Endothelial cell of umbilical vein (primary cell): ENCODE measurements around the gene ASAP2. TPM values are rescaled to one million over a fixed set of nuclear protein-coding genes. Genes with fewer than 3 reads are reported as not detected.

Experiments
- BruUV-seq: library from RNA; stranded (reverse); fragments of 400-500 nt; replicated peaks from 2 replicates; lab custom pipeline; 2021; lab: Mats Ljungman, UMichigan
- CTCF ChIA-PET: fragments of 300-600, 350-600 bp; sonication (Branson Sonifier 250); formaldehyde crosslinking; loops from one replicate; lab custom pipeline; 2021; ENCODE audit warnings: antibody characterized with exemption, inconsistent platforms; lab: Charles Lee
- POLR2A ChIA-PET: fragments of 300-600, 350-600 bp; sonication (Branson Sonifier 250); formaldehyde crosslinking; loops from one replicate; lab custom pipeline; 2021; ENCODE audit warnings: antibody characterized with exemption, inconsistent platforms; lab: Charles Lee
- DNase-seq: peaks from one replicate; pipeline ENCODE4 v3.0.0-alpha.2; 2011; ENCODE audit warnings: low read depth, low spot score
- FAIRE-seq: peaks from 2 replicates; lab custom pipeline; 2011; peaks lifted over from hg19 to GRCh38; lab: Jason Lieb, UNC
- H2AFZ ChIP-seq: 2 replicates; pipeline ENCODE4 v1.6.0; 2012; ENCODE audit warnings: low read depth, low read length, control low read depth, inconsistent platforms
- H3K27ac ChIP-seq: 2 replicates; pipeline ENCODE4 v1.5.1; 2011; ENCODE audit warnings: low read depth, mild to moderate bottlenecking, control low read depth, low read length, moderate library complexity; ENCODE audit not compliant: insufficient read depth
- H3K27me3 ChIP-seq, 2 experiments: 2 replicates each; pipeline versions ENCODE4 v1.6.0 to v1.6.1; 2011; ENCODE audit warnings: low read length in 2 of 2, mixed read lengths in 1 of 2; ENCODE audit not compliant: control insufficient read depth in 2 of 2, insufficient read depth in 2 of 2
- H3K36me3 ChIP-seq, 2 experiments: 2 replicates in 1 of 2; 3 replicates in 1 of 2; pipeline ENCODE4 v1.5.1; 2011; ENCODE audit warnings: low read length in 2 of 2, mild to moderate bottlenecking in 1 of 2, moderate library complexity in 1 of 2; ENCODE audit not compliant: control insufficient read depth in 2 of 2, insufficient read depth in 2 of 2; ENCODE audit errors: extremely low read depth in 1 of 2
- H3K4me1 ChIP-seq: 3 replicates; pipeline ENCODE4 v1.5.1; 2011; ENCODE audit warnings: mild to moderate bottlenecking, low read length; ENCODE audit not compliant: control insufficient read depth, insufficient read depth; ENCODE audit errors: extremely low read depth
- H3K4me2 ChIP-seq: 2 replicates; pipeline ENCODE4 v1.6.1; 2011; ENCODE audit warnings: low read length, control low read depth, mixed read lengths; ENCODE audit not compliant: insufficient read depth
- H3K4me3 ChIP-seq, 3 experiments: fragments of 200-600 bp in 1 of 3; sonication (generic), shearing (Covaris generic) in 1 of 3; replicated peaks in 1 of 3; 2 replicates each; pipeline ENCODE4 v1.5.1; 2011 to 2016; ENCODE audit warnings: control low read depth in 3 of 3, low read length in 3 of 3, mild to moderate bottlenecking in 2 of 3, inconsistent platforms in 1 of 3, low read depth in 1 of 3, moderate library complexity in 1 of 3; ENCODE audit not compliant: insufficient read depth in 1 of 3
- H3K79me2 ChIP-seq: 2 replicates; pipeline ENCODE4 v1.6.0; 2012; ENCODE audit warnings: low read length, inconsistent platforms; ENCODE audit not compliant: control insufficient read depth, insufficient read depth
- H3K9ac ChIP-seq: replicated peaks from 2 replicates; pipeline ENCODE3; 2011; ENCODE audit warnings: low read length, control low read depth; ENCODE audit not compliant: insufficient read depth; ENCODE audit errors: extremely low read depth
- H3K9me1 ChIP-seq: replicated peaks from 3 replicates; pipeline ENCODE4 v1.6.0; 2011; ENCODE audit warnings: mild to moderate bottlenecking, low read length; ENCODE audit not compliant: control insufficient read depth, insufficient read depth; ENCODE audit errors: extremely low read depth
- H3K9me3 ChIP-seq: replicated peaks from 2 replicates; pipeline ENCODE4 v1.5.1; 2012; ENCODE audit warnings: low read length, inconsistent platforms; ENCODE audit not compliant: control insufficient read depth, insufficient read depth
- H4K20me1 ChIP-seq: replicated peaks from 2 replicates; pipeline ENCODE3; 2011; ENCODE audit warnings: mild to moderate bottlenecking, low read length; ENCODE audit not compliant: control insufficient read depth, insufficient read depth; ENCODE audit errors: extremely low read depth
- EZH2 ChIP-seq: IDR thresholded peaks from 2 replicates; pipeline ENCODE4 v1.6.1; 2012; ENCODE audit warnings: borderline replicate concordance, low read depth, mild to moderate bottlenecking, moderate library complexity, low read length, inconsistent platforms; ENCODE audit not compliant: severe bottlenecking
- FOS ChIP-seq: IDR thresholded peaks from 2 replicates; pipeline ENCODE4 v1.6.1; 2011; ENCODE audit warnings: mild to moderate bottlenecking, low read length, moderate library complexity, borderline replicate concordance; ENCODE audit not compliant: insufficient read depth
- GATA2 ChIP-seq: IDR thresholded peaks from 2 replicates; pipeline ENCODE4 v1.7.0; 2011; ENCODE audit warnings: low read depth, mild to moderate bottlenecking, moderate library complexity, mixed read lengths, low read length; ENCODE audit not compliant: insufficient read length, insufficient read depth
- JUN ChIP-seq: IDR thresholded peaks from 2 replicates; pipeline ENCODE4 v1.6.1; 2011; ENCODE audit warnings: borderline replicate concordance, low read depth; ENCODE audit not compliant: insufficient read length, insufficient read depth
- MAX ChIP-seq: IDR thresholded peaks from 2 replicates; pipeline ENCODE4 v1.6.1; 2011; ENCODE audit not compliant: insufficient read depth, insufficient read length
- MYC ChIP-seq: IDR thresholded peaks from one replicate; pipeline ENCODE4 v1.6.1; 2011; ENCODE audit warnings: mild to moderate bottlenecking, low read depth, low read length
- POLR2A ChIP-seq: IDR thresholded peaks from 2 replicates; pipeline ENCODE4 v1.6.1; 2012; ENCODE audit warnings: low read depth, mild to moderate bottlenecking, control low read depth, low read length
- POLR2AphosphoS5 ChIP-seq: IDR thresholded peaks from 2 replicates; pipeline ENCODE4 v1.6.1; 2012; ENCODE audit warnings: low read depth, mild to moderate bottlenecking, control low read depth, low read length, moderate library complexity; ENCODE audit not compliant: insufficient read depth
- dilution Hi-C: fragments of 300-500 bp; cut with MboI; formaldehyde crosslinking; loops from one replicate; pipeline ENCODE4 v1.15.0; 2019; ENCODE audit warnings: low sequenced_read_pairs; ENCODE audit not compliant: extremely low pct_ligation_motif_present
- intact Hi-C: fragments of 100-400 bp; cut with micrococcal nuclease; formaldehyde crosslinking; loops from one replicate; pipeline ENCODE4 v1.10.0; 2022
- polyA plus RNA-seq, 4 experiments: library from polyadenylated mRNA; depleted of rRNA in 3 of 4; stranded (reverse) in 3 of 4; unstranded in 1 of 4; fragments of >200 nt; gene quantifications; 2 replicates each; pipeline versions ENCODE4 v1.2.1 to v1.2.3, GENCODE V29; 2011 to 2012; ENCODE audit warnings: missing spikeins in 1 of 4
- total RNA-seq: library from RNA; stranded (reverse); gene quantifications from 2 replicates; pipeline ENCODE4 v1.2.3, GENCODE V29; 2021
- TF ChIP-seq, protein P1 (sequence below), 2 donors: IDR thresholded peaks; 1 replicate in 1 of 2; 2 replicates in 1 of 2; pipeline ENCODE4 v1.5.1; 2011; ENCODE audit warnings: low read length in 2 of 2, mild to moderate bottlenecking in 2 of 2, moderate library complexity in 2 of 2, control low read depth in 1 of 2, inconsistent platforms in 1 of 2, low read depth in 1 of 2; ENCODE audit not compliant: insufficient read depth in 1 of 2; ENCODE audit errors: extremely low read depth in 1 of 2

Gene ASAP2
- total and polyA plus RNA-seq, 2 donors (not counting 3 experiments of a cell fraction or from before 2014, with no cell fraction given): 31.1 to 79.2 TPM

DNA sequence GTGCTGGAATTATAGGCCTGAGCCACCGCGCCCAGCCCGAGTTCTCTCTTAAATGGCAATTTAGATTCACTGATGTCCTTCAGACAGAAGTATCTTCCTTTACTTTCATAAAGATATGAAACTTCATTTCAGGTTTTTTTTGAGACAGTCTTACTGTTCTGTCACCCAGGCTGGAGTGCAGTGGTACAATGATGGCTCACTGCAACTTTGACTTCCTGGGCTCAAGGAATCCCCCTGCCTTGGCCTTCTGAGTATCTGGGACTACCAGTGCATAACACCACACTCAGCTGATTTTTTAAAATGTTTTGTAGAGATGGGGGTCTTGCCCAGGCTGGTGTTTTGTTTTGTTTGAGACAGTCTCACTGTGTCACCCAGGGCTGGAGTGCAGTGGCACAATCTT is 203.5 kb downstream of the ASAP2 start:
- Histone ChIP-seq H3K9ac (no peak overlapping the region), H3K4me2 (no peak overlapping the region), H3K9me3 (no peaks in the 10 kb centered on the region), H3K27ac (no peak overlapping the region), H3K4me1 (no peaks in the 10 kb centered on the region), H3K4me3 (no peak overlapping the region), H3K36me3 (peaks cover 15 to 16% of the 10 kb centered on the region in 2 experiments), H4K20me1 (no peaks in the 10 kb centered on the region), H3K9me1 (no peaks in the 10 kb centered on the region), H3K27me3 (no peaks in the 10 kb centered on the region), H2AFZ (no peak overlapping the region), H3K79me2 (peaks cover 5% of the 10 kb centered on the region)
- BruUV-seq: no TSS peak
- dilution Hi-C loops: no loop called here
- ChIA-PET POLR2A (no interaction called here), CTCF (no interaction called here)
- no peak for DNase-seq
- TF ChIP-seq MAX: no peak
- TF ChIP-seq JUN: no peak
- TF ChIP-seq EZH2: no peak
- TF ChIP-seq GATA2: no peak
- TF ChIP-seq, protein P1, sequence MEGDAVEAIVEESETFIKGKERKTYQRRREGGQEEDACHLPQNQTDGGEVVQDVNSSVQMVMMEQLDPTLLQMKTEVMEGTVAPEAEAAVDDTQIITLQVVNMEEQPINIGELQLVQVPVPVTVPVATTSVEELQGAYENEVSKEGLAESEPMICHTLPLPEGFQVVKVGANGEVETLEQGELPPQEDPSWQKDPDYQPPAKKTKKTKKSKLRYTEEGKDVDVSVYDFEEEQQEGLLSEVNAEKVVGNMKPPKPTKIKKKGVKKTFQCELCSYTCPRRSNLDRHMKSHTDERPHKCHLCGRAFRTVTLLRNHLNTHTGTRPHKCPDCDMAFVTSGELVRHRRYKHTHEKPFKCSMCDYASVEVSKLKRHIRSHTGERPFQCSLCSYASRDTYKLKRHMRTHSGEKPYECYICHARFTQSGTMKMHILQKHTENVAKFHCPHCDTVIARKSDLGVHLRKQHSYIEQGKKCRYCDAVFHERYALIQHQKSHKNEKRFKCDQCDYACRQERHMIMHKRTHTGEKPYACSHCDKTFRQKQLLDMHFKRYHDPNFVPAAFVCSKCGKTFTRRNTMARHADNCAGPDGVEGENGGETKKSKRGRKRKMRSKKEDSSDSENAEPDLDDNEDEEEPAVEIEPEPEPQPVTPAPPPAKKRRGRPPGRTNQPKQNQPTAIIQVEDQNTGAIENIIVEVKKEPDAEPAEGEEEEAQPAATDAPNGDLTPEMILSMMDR (IDR thresholded peaks at IDR 0.05; ENCODE audit: extremely low read depth in 1 of 2, insufficient read depth in 1 of 2, low read depth in 1 of 2, low read length in 2 of 2): no peak
- TF ChIP-seq MYC: no peak
- no peak for TF ChIP-seq FOS
- TF ChIP-seq POLR2AphosphoS5: no peak
- no peak for TF ChIP-seq POLR2A
- no peak for FAIRE-seq
- intact Hi-C loops: no loop called here
